H1 (cell line): ENCODE results near the gene TTC27. TPM values are rescaled to one million over a fixed set of nuclear protein-coding genes. Genes with fewer than 3 reads are reported as not detected.

Source experiments
- CTCF ChIP-seq, 3 experiments: IDR thresholded peaks; 1 replicate in 2 of 3; 2 replicates in 1 of 3; pipeline versions ENCODE4 v1.5.1 to v1.6.1; 2011; ENCODE audit warnings: low read length in 3 of 3, mild to moderate bottlenecking in 3 of 3, inconsistent platforms in 2 of 3, low read depth in 1 of 3, moderate library complexity in 1 of 3; ENCODE audit not compliant: insufficient read depth in 1 of 3; ENCODE audit errors: control extremely low read depth in 1 of 3
- FOSL1 ChIP-seq: IDR thresholded peaks from 2 replicates; pipeline ENCODE4 v1.6.1; 2011; ENCODE audit warnings: mild to moderate bottlenecking, low read depth, low read length, moderate library complexity; ENCODE audit not compliant: insufficient read depth
- GTF2F1 ChIP-seq: IDR thresholded peaks from 2 replicates; pipeline ENCODE4 v1.6.1; 2012; ENCODE audit warnings: low read depth, low read length, improper control_type of control experiment, borderline replicate concordance
- JUND ChIP-seq: IDR thresholded peaks from 2 replicates; pipeline ENCODE4 v1.6.1; 2011; ENCODE audit warnings: mild to moderate bottlenecking, improper control_type of control experiment, low read length
- POLR2A ChIP-seq, 2 experiments: IDR thresholded peaks; 1 replicate in 1 of 2; 2 replicates in 1 of 2; pipeline ENCODE4 v1.6.1; 2011; ENCODE audit warnings: low read depth in 2 of 2, low read length in 2 of 2, mild to moderate bottlenecking in 2 of 2; ENCODE audit errors: control extremely low read depth in 1 of 2
- SAP30 ChIP-seq: fragments of 300-600 bp; sonication (generic); IDR thresholded peaks from 2 replicates; pipeline ENCODE4 v1.7.1; 2012; ENCODE audit warnings: low read length, moderate library complexity, mild to moderate bottlenecking, inconsistent platforms; ENCODE audit not compliant: insufficient read depth, insufficient replicate concordance
- polyA plus RNA-seq, 7 experiments: library from polyadenylated mRNA; depleted of rRNA in 3 of 7; stranded (reverse) in 5 of 7; unstranded in 2 of 7; fragments of >200 nt in 5 of 7; fragments of 200-250 nt in 2 of 7; gene quantifications; 1 replicate in 5 of 7; 2 replicates in 1 of 7; 4 replicates in 1 of 7; pipeline versions ENCODE4 v1.2.1 to v1.2.3, GENCODE V29; 2011 to 2013; ENCODE audit warnings: missing spikeins in 2 of 7, mixed read lengths in 2 of 7
- total RNA-seq: library from RNA; stranded (reverse); fragmentation: NEBNext Ultra II Directional; extraction: Animal tissue kit (Norgen Biotek cat#: 25700); gene quantifications from 2 replicates; pipeline ENCODE4 v1.2.1, GENCODE V29; 2021

Gene TTC27
- total and polyA plus RNA-seq, 2 of the 8 experiments (the other 6 are each of a cell fraction or from before 2014, with no cell fraction given) = 13.8 to 29.1 TPM

- TF ChIP-seq CTCF (IDR thresholded peaks at IDR 0.05; ENCODE audit: control extremely low read depth in 1 of 3, insufficient read depth in 1 of 3, low read depth in 1 of 3, low read length in 3 of 3) (no peak), JUND (no peak), FOSL1 (no peak), POLR2A (IDR thresholded peaks at IDR 0.05; ENCODE audit: control extremely low read depth in 1 of 2, low read depth in 2 of 2, low read length in 2 of 2) (no peak), GTF2F1 (no peak), SAP30 (no peak)
Observed at GRCh38 chr2:32843699-32844098, 215.8 kb downstream of the TTC27 start (continued).
